GM12878 (cell line): Measurements from ENCODE around the gene RNF43.

Experiments
- BCLAF1 ChIP-seq: fragments of 450-650 bp; IDR thresholded peaks from 2 replicates; pipeline ENCODE4 v1.6.1; 2017; ENCODE audit warnings: antibody characterized with exemption, mild to moderate bottlenecking, moderate library complexity
- CTCF ChIP-seq, 3 experiments: IDR thresholded peaks in 2 of 3; conservative IDR thresholded peaks in 1 of 3; 2 replicates each; pipeline ENCODE4 v1.5.1; 2011; ENCODE audit warnings: low read depth in 3 of 3, low read length in 3 of 3, mild to moderate bottlenecking in 3 of 3, control low read depth in 2 of 3, moderate library complexity in 2 of 3, inconsistent platforms in 1 of 3, mixed read lengths in 1 of 3; ENCODE audit not compliant: control insufficient read depth in 2 of 3, insufficient read depth in 1 of 3; ENCODE audit errors: extremely low read depth in 1 of 3
- EZH2 ChIP-seq: IDR thresholded peaks from 2 replicates; pipeline ENCODE4 v1.6.1; 2012; ENCODE audit warnings: low read depth, mild to moderate bottlenecking, control low read depth, inconsistent platforms, low read length, borderline replicate concordance; ENCODE audit not compliant: control insufficient read depth
- HCFC1 ChIP-seq: fragments of 150-350 bp; IDR thresholded peaks from 2 replicates; pipeline ENCODE4 v1.6.1; 2014; ENCODE audit warnings: low read length
- KAT2A ChIP-seq: conservative IDR thresholded peaks from 2 replicates; pipeline ENCODE4 v1.6.1; 2011; ENCODE audit warnings: low read depth, low read length; ENCODE audit not compliant: control insufficient read depth
- PAX5 ChIP-seq: IDR thresholded peaks from 2 replicates; pipeline ENCODE4 v1.6.1; 2011; ENCODE audit warnings: low read depth, low read length, borderline replicate concordance
- POLR2AphosphoS5 ChIP-seq: IDR thresholded peaks from 2 replicates; pipeline ENCODE4 v1.6.1; 2011; ENCODE audit warnings: mild to moderate bottlenecking, low read length, inconsistent platforms
- YY1 ChIP-seq: IDR thresholded peaks from 2 replicates; pipeline ENCODE4 v1.6.1; 2011; ENCODE audit warnings: low read depth, mild to moderate bottlenecking, low read length
- ZSCAN29 ChIP-seq: fragments of 450-650 bp; IDR thresholded peaks from 2 replicates; pipeline ENCODE4 v1.6.1; 2017; ENCODE audit warnings: mild to moderate bottlenecking, moderate library complexity

- TF ChIP-seq ZSCAN29 (no peak), EZH2 (no peak), CTCF (IDR thresholded peaks at IDR 0.05 in 2 of 3, conservative IDR thresholded peaks at IDR 0.05 in 1 of 3; ENCODE audit: control insufficient read depth in 2 of 3, extremely low read depth in 1 of 3, insufficient read depth in 1 of 3, low read depth in 3 of 3, low read length in 3 of 3) (no peak), POLR2AphosphoS5 (no peak), KAT2A (no peak), PAX5 (no peak), YY1 (no peak), BCLAF1 (no peak), HCFC1 (no peak)
These were observed 938 bp downstream of the RNF43 start for GRCh38 chr17:58416396-58416795.
